Panc1 (cell line): ENCODE results near the gene NPM1. TPM values are rescaled to one million over a fixed set of nuclear protein-coding genes. Genes with fewer than 3 reads are reported as not detected.

Experiments used
- ATAC-seq: fragments of 200-7000 bp; cut with Tn5 transposase; 2 replicates; pipeline ENCODE4 v1.9.1; 2020; ENCODE audit warnings: mild to moderate bottlenecking, moderate library complexity
- BruUV-seq: library from RNA; stranded (reverse); fragments of 400-500 nt; replicated peaks from 2 replicates; lab custom pipeline; 2021; lab: Mats Ljungman, UMichigan
- CTCF ChIA-PET: fragments of 300-600 bp; sonication (Branson Sonifier 250); formaldehyde crosslinking; loops from one replicate; lab custom pipeline; 2022; ENCODE audit warnings: antibody characterized with exemption; lab: Charles Lee
- POLR2A ChIA-PET: fragments of 300-600 bp; sonication (Branson Sonifier 250); formaldehyde crosslinking; loops from one replicate; lab custom pipeline; 2022; ENCODE audit warnings: antibody characterized with exemption; lab: Charles Lee
- DNase-seq: peaks from one replicate; pipeline ENCODE4 v3.0.0-alpha.2; 2010; ENCODE audit warnings: low read depth, low spot score
- H3K27ac ChIP-seq: 2 replicates; pipeline ENCODE4 v1.5.1; 2011; ENCODE audit warnings: mild to moderate bottlenecking, low read length, inconsistent platforms
- H3K27me3 ChIP-seq: fragments of 200-500 bp; sonication (Bioruptor generic); 2 replicates; pipeline ENCODE4 v1.6.0; 2014; ENCODE audit warnings: low read length, inconsistent platforms; ENCODE audit not compliant: control insufficient read depth, insufficient read depth
- H3K36me3 ChIP-seq: fragments of 200-500 bp; sonication (Bioruptor generic); 2 replicates; pipeline ENCODE4 v1.5.1; 2014; ENCODE audit warnings: inconsistent platforms, mild to moderate bottlenecking, low read length, moderate library complexity; ENCODE audit not compliant: control insufficient read depth, insufficient read depth
- H3K4me1 ChIP-seq: 2 replicates; pipeline ENCODE4 v1.5.1; 2011; ENCODE audit warnings: inconsistent platforms, mild to moderate bottlenecking, low read length, moderate library complexity; ENCODE audit not compliant: control insufficient read depth, insufficient read depth
- H3K4me3 ChIP-seq, 2 experiments: 2 replicates each; pipeline ENCODE4 v1.5.1; 2011 to 2012; ENCODE audit warnings: low read depth in 2 of 2, low read length in 2 of 2, mild to moderate bottlenecking in 2 of 2, inconsistent platforms in 1 of 2, moderate library complexity in 1 of 2
- H3K9me3 ChIP-seq: fragments of 200-500 bp; sonication (Bioruptor generic); 2 replicates; pipeline ENCODE4 v1.5.1; 2014; ENCODE audit warnings: low read depth, mild to moderate bottlenecking, inconsistent platforms, low read length, moderate library complexity; ENCODE audit not compliant: control insufficient read depth, insufficient read depth
- CTCF ChIP-seq: fragments of 450-650 bp; IDR thresholded peaks from 2 replicates; pipeline ENCODE4 v1.5.1; 2017; ENCODE audit warnings: mild to moderate bottlenecking
- POLR2AphosphoS5 ChIP-seq: IDR thresholded peaks from 2 replicates; pipeline ENCODE4 v1.6.1; 2012; ENCODE audit warnings: mild to moderate bottlenecking, low read depth, low read length, moderate library complexity
- REST ChIP-seq, 2 experiments: IDR thresholded peaks; 2 replicates each; pipeline ENCODE4 v1.6.1; 2011 to 2012; ENCODE audit warnings: low read depth in 2 of 2, control low read depth in 1 of 2, low read length in 1 of 2, mild to moderate bottlenecking in 1 of 2, moderate library complexity in 1 of 2; ENCODE audit not compliant: insufficient read depth in 1 of 2
- SIN3A ChIP-seq: IDR thresholded peaks from 2 replicates; pipeline ENCODE4 v1.6.1; 2012; ENCODE audit warnings: low read depth, mild to moderate bottlenecking, low read length, moderate library complexity, borderline replicate concordance; ENCODE audit not compliant: insufficient read depth
- TCF7L2 ChIP-seq: IDR thresholded peaks from 2 replicates; pipeline ENCODE4 v1.6.1; 2011; ENCODE audit warnings: mild to moderate bottlenecking, low read depth, low read length, inconsistent platforms
- in situ Hi-C: cut with HindIII; loops from 2 replicates; pipeline ENCODE4 v1.10.0; 2016; ENCODE audit warnings: low sequenced_read_pairs, low pct_unique_long_range_greater_than_20kb
- intact Hi-C: fragments of 100-400 bp; cut with micrococcal nuclease; formaldehyde crosslinking; loops from one replicate; pipeline ENCODE4 v1.10.0; 2022; ENCODE audit not compliant: unreplicated experiment
- total RNA-seq: library from RNA; stranded (reverse); gene quantifications from one replicate; pipeline ENCODE4 v1.2.1, GENCODE V29; 2021; ENCODE audit not compliant: unreplicated experiment

Gene NPM1
- total RNA-seq, 1 experiment from 2014 or later: 1,864 TPM

- H3K36me3 ChIP-seq: no peaks in the 10 kb centered on the region
- CTCF ChIA-PET: no interaction called here
- TF ChIP-seq CTCF: no peak
- no peak for TF ChIP-seq POLR2AphosphoS5
- no peak for TF ChIP-seq SIN3A
- no peak for TF ChIP-seq REST (IDR thresholded peaks at IDR 0.05; ENCODE audit: insufficient read depth in 1 of 2, low read depth in 2 of 2, low read length in 1 of 2)
- no peak for TF ChIP-seq TCF7L2
- ATAC-seq (no peak), DNase-seq (no peak)
- H3K27ac ChIP-seq: no peak overlapping the region
- H3K9me3 ChIP-seq: no peaks in the 10 kb centered on the region
- POLR2A ChIA-PET: no interaction called here
- no TSS peak for BruUV-seq
- intact Hi-C loops (no loop called here), in situ Hi-C loops (no loop called here)
- H3K4me1 ChIP-seq: no peaks in the 10 kb centered on the region
- H3K27me3 ChIP-seq: no peaks in the 10 kb centered on the region
- no peak overlapping the region for H3K4me3 ChIP-seq
These were observed 66.3 kb downstream of the NPM1 start for GRCh38 chr5:171453988-171454387.

GRCh38 chr5:171454549-171454948, 66.9 kb downstream of the NPM1 start:
- no TSS peak for BruUV-seq
- POLR2A ChIA-PET: no interaction called here
- no peaks in the 10 kb centered on the region for H3K36me3 ChIP-seq
- no peaks in the 10 kb centered on the region for H3K9me3 ChIP-seq
- no peak for DNase-seq
- in situ Hi-C loops (no loop called here), intact Hi-C loops (no loop called here)
- H3K4me3 ChIP-seq: no peak overlapping the region
- no peak for ATAC-seq
- H3K4me1 ChIP-seq: no peaks in the 10 kb centered on the region
- CTCF ChIA-PET: no interaction called here
- H3K27me3 ChIP-seq: no peaks in the 10 kb centered on the region
- no peak for TF ChIP-seq REST (IDR thresholded peaks at IDR 0.05; ENCODE audit: insufficient read depth in 1 of 2, low read depth in 2 of 2, low read length in 1 of 2)
- TF ChIP-seq CTCF: no peak
- no peak for TF ChIP-seq TCF7L2
- TF ChIP-seq POLR2AphosphoS5: no peak
- no peak for TF ChIP-seq SIN3A
- H3K27ac ChIP-seq: no peak overlapping the region
